HG02943 (cell line): ENCODE measurements around the gene FGF7.
"Not testable (repeated sequence)": the region's sequence is repeated elsewhere in the genome, so short reads cannot be mapped to it uniquely, and the experiment has no call there.

Experiments used
- ATAC-seq: cut with Tn5 transposase; IDR thresholded peaks from one replicate; pipeline ENCODE4 v1.9.1; 2021; ENCODE audit warnings: mild to moderate bottlenecking, low read depth, moderate library complexity; ENCODE audit not compliant: unreplicated experiment

The FGF7 gene

GRCh38 chr15:49423021-49423420, at the start of gene FGF7:
Gene FGF7, plus strand, starts transcription at chr15:49423242. Its CDS starts 1,056 bp downstream, at chr15:49424298.
- ATAC-seq, result no peak

- ATAC-seq, result no peak
Measured at GRCh38 chr15:49379996-49380395, 43.0 kb upstream of the FGF7 start.

- ATAC-seq, result no peak
Measured at GRCh38 chr15:49380912-49381311, 42.1 kb upstream of the FGF7 start.

GRCh38 chr15:49382394-49382793, 40.6 kb upstream of the FGF7 start:
- no peak for ATAC-seq

- ATAC-seq, result no peak
Measured at GRCh38 chr15:49383266-49383665, 39.8 kb upstream of the FGF7 start.

- ATAC-seq, result no peak
Measured at GRCh38 chr15:49387471-49387870, 35.6 kb upstream of the FGF7 start.

- ATAC-seq, result not testable (repeated sequence)
Measured at GRCh38 chr15:49402515-49403296, 20.3 kb upstream of the FGF7 start.

- ATAC-seq, result no peak
Measured at GRCh38 chr15:49406352-49407118, 16.5 kb upstream of the FGF7 start.

- no peak for ATAC-seq
Measured at GRCh38 chr15:49410641-49411040, 12.4 kb upstream of the FGF7 start.

GRCh38 chr15:49412797-49413196, 10.2 kb upstream of the FGF7 start:
- no peak for ATAC-seq

- no peak for ATAC-seq
Measured at GRCh38 chr15:49415149-49415548, 7.9 kb upstream of the FGF7 start.

- no peak for ATAC-seq
Measured at GRCh38 chr15:49415638-49416037, 7.4 kb upstream of the FGF7 start.

GRCh38 chr15:49418811-49419210, 4.2 kb upstream of the FGF7 start:
- no peak for ATAC-seq

GRCh38 chr15:49421991-49422390, 1.1 kb upstream of the FGF7 start:
- no peak for ATAC-seq

- no peak for ATAC-seq
Measured at GRCh38 chr15:49423901-49424550, 984 bp downstream of the FGF7 start.

GRCh38 chr15:49424954-49425353, 1.9 kb downstream of the FGF7 start:
- no peak for ATAC-seq

- ATAC-seq, result no peak
Measured at GRCh38 chr15:49427372-49427771, 4.3 kb downstream of the FGF7 start.

- ATAC-seq, result no peak
Measured at GRCh38 chr15:49428409-49429095, 5.5 kb downstream of the FGF7 start.

GRCh38 chr15:49430046-49430445, 7.0 kb downstream of the FGF7 start:
- no peak for ATAC-seq

- no peak for ATAC-seq
Measured at GRCh38 chr15:49435174-49435573, 12.1 kb downstream of the FGF7 start.

GRCh38 chr15:49436751-49437150, 13.7 kb downstream of the FGF7 start:
- no peak for ATAC-seq
